HG02884 (cell line): ENCODE measurements around the gene OR2G6.
"Not testable (repeated sequence)": the region's sequence is repeated elsewhere in the genome, so short reads cannot be mapped to it uniquely, and the experiment has no call there.

Experiments used
- ATAC-seq: cut with Tn5 transposase; IDR thresholded peaks from one replicate; pipeline ENCODE4 v1.9.1; 2021; ENCODE audit warnings: mild to moderate bottlenecking, moderate library complexity; ENCODE audit not compliant: unreplicated experiment

OR2G6 gene

GRCh38 chr1:248507773-248508172, at the start of gene OR2G6:
OR2G6 (plus strand) TSS chr1:248508073; CDS start chr1:248521647, 13,574 bp downstream.
- ATAC-seq, result not testable (repeated sequence)

DNA sequence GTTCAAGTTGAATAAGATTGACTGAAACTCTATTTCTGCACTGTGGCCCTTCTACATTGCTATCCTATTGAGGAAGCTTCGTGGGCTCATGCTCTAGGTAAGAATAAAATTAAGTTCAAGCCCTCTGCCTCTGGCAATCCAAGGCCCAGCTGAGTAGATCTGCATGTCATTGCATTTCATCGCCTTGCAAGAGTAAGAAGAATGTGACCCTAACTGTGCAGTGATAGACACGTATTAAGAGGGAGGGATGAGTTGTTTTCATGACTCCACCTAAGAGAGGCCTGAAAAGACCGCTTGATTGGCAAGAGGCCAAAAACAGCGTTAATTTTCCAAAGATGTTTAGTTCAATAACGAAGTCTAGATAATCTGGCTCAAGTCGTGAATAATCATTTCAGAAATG, 48.8 kb upstream of the OR2G6 start:
- not testable (repeated sequence) for ATAC-seq

DNA sequence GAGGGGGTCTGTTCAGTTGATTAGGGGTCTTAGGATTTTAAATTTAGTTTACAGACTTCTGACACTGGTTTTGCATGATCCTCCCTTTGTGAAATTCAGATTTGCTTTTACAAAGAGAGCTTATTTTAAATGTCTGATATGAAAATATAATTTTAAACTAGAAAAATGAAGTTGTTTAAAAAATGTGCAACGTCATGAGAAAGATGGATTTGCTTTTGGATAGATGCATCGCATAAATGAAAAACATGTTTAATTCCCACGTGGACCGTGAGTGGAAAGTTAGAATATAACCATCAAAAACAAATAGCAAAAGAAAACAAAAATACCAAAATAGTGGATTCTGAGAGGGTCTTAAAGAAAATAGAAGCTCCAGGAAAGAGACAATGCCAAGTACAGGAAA, 36.7 kb upstream of the OR2G6 start:
- ATAC-seq, result no peak

DNA sequence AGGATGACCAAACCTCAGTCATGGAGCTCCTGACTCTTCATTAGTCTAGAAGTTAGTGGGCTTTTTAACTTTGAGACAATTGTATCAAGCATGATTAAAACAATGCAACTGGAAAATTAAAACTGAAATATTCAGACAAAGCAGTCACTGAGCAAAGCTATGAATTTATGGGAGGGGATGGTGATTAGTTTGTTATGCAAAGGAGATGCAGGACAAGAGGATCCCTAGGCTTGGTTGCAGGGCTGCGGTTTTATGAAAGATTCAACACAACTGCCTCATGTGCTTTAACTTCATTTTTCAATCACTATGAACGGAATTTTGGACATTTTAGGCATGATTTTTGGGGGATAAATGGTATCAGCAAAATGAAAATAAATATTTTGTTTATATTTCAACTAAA, 35.8 kb upstream of the OR2G6 start:
- not testable (repeated sequence) for ATAC-seq

DNA sequence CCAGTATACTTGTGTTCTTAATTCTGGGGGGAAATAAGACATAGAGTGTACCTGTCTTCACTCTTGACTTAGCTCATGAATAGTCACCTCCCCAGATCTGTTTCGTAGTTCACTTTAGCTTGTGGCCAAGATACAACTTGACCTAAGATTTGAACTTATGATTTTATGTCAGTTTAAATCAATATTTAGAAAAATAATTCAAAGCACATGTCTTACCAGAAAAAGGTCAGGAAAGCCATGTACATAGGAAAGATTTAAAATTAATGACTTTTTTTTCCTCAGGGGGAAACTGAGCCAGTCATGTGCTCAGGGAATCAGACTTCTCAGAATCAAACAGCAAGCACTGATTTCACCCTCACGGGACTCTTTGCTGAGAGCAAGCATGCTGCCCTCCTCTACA, 34.8 kb upstream of the OR2G6 start, which contains the start of gene OR2T3:
Gene OR2T3 (plus strand): TSS at position 301 of the 400 bp plus-strand sequence. CDS start 0 bp downstream, at position 301.
- not testable (repeated sequence) for ATAC-seq

DNA sequence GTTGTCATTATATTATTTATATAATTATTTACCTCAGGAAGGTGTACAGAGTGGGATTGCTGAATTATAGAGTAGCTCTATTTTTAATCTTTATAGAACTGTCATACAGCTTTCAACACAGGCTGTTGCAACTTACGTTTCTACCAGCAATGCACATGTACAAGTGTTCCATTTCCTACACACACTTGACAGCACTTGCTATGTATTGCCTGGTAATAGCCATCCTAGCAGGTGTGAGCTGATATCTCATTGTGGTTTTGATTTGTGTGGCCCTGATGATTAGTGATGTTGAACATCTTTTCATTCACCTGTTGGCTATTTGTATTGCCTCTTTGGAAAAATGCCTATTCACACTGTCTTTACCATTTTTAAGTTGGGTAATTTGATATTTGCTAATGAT, 32.2 kb upstream of the OR2G6 start:
- not testable (repeated sequence) for ATAC-seq

DNA sequence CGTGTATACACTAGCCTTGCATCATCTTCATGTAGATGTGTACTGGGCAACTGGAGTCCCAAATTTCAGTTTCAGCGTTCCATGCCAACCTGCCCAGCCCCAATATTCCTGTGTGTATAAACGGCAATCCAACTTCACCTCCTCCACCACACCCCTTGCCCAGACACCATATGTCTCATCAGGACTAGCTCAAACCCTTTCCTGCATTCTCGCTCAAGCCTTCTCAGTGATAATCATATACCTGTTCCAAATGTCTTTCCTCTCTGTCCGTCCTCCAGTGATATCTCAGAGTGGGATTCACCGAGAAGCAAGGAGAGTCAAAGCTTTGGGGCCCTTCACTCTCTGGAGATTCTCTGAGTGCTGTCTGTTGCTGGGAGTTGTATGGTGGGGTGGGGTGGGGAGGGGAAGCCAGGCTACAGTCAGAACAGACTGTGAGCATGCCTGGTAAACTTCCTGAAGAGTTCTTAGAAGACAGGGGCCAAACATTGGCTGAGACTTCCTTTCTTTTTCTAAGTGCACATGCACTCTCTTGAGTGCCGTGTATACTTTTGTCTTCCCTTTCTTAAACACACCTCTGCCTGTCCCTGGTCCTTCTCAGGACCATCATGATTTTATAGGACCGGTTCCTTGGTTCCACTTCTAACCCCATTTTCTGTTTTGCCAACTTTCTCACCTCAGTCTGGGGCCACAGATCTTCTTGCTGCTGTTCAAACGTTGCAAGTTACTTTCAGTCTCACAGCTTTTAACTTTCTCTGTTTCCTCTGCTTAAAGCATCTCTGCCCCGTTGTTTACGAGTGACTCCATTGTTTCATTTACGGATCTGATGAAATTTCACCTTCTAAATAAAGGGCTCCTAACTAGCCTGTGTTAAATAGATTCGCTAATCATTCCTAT, 25.9 kb upstream of the OR2G6 start:
- peak; percentile 89 for ATAC-seq

DNA sequence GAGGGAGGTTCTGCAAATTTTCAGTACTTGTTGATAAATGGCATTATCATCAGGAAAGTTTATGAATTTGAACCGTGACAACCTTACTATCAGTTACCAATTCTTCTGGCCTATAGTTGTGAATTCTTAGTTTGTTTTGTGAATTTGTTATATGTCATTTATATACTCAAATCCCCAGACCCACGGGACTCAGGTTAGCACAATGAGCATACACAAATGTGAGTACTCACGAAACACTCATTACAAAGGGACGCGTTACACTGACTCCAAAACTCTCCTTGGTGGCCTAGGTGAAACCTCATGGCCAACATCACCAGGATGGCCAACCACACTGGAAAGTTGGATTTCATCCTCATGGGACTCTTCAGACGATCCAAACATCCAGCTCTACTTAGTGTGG, 19.6 kb upstream of the OR2G6 start, which contains the start of gene OR2T5:
Gene OR2T5 (plus strand): TSS at position 301 of the 400 bp plus-strand sequence. CDS start 0 bp downstream, at position 301.
- not testable (repeated sequence) for ATAC-seq

- ATAC-seq, result not testable (repeated sequence)
These were observed 11.2 kb upstream of the OR2G6 start for GRCh38 chr1:248496661-248497060.

DNA sequence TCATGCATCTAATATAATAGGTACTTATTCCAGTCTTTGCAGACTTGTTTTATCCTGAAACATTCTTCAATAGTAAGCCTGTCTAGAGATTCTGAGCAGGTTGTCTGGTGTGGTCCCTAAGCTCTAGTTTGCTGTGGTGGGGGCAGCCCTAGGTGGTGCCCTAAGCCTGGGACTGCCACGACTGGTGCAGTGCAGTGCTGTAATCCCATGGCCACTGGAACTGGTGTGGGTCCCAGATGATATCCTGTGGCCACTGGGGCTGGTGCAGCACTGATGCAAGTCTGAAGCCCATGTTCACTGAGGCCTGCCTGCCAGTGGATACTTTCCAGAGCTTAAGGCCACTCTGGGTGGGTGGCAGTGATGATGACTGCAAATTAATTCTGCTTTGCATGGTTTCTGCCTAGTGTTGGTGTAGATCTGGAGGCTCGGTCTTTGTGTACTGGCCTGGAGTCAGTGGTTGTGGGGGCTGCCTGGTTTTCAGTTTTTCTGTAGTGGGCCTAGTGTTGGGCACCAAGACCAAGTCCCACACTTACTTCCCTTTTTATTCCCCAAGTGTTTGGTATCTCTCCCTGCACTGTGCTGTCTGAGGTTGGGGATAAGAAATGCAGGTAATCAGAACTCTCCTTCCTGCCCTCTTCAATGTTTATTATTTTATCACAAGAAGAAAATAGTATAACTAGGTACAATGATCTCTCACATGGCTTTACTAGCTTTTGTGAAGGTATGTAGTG, 7.4 kb upstream of the OR2G6 start:
- not testable (repeated sequence) for ATAC-seq

DNA sequence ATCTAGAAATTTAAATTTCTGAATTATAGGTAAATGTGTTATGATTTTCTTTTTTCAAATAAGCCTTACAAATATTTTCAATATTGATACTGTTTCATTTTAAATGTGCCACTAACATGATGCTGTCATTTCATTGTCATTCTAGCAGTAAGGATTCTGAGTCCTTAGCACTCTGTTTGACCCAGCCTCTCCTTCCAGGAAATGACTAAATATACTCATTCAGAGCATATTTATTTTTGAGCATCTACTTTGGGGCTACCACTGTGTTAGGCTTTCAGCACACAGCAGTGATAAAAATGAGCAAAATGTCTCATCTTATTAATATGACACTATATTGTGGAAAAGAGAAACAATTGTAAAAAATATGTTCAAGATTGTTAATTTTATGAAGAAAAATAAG, 2.3 kb downstream of the OR2G6 start:
- not testable (repeated sequence) for ATAC-seq

- no peak for ATAC-seq
These were observed 14.0 kb downstream of the OR2G6 start for GRCh38 chr1:248521856-248522255.

DNA sequence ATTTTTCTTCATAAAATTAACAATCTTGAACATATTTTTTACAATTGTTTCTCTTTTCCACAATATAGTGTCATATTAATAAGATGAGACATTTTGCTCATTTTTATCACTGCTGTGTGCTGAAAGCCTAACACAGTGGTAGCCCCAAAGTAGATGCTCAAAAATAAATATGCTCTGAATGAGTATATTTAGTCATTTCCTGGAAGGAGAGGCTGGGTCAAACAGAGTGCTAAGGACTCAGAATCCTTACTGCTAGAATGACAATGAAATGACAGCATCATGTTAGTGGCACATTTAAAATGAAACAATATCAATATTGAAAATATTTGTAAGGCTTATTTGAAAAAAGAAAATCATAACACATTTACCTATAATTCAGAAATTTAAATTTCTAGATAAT, 29.6 kb downstream of the OR2G6 start:
- peak; percentile 74 for ATAC-seq

GRCh38 chr1:248547383-248547782, 39.5 kb downstream of the OR2G6 start:
- not testable (repeated sequence) for ATAC-seq

GRCh38 chr1:248551027-248551426, 43.2 kb downstream of the OR2G6 start:
- not testable (repeated sequence) for ATAC-seq

- ATAC-seq, result not testable (repeated sequence)
These were observed 54.8 kb downstream of the OR2G6 start, which contains the start of gene OR2T29 for GRCh38 chr1:248562672-248563071. OR2T29 (minus strand) TSS chr1:248562772; CDS start chr1:248559491, 3,281 bp downstream.

- peak; percentile 68 for ATAC-seq
These were observed 57.9 kb downstream of the OR2G6 start for GRCh38 chr1:248565530-248566373.

GRCh38 chr1:248569049-248569448, 61.2 kb downstream of the OR2G6 start:
- not testable (repeated sequence) for ATAC-seq

GRCh38 chr1:248570811-248571210, 62.9 kb downstream of the OR2G6 start:
- not testable (repeated sequence) for ATAC-seq

- ATAC-seq, result not testable (repeated sequence)
These were observed 64.2 kb downstream of the OR2G6 start for GRCh38 chr1:248572049-248572448.
